HG03159 (cell line): ENCODE measurements around the gene RNMT.

ENCODE experiments used
- ATAC-seq: cut with Tn5 transposase; IDR thresholded peaks from one replicate; pipeline ENCODE4 v1.9.1; 2021; ENCODE audit warnings: mild to moderate bottlenecking, moderate library complexity; ENCODE audit not compliant: unreplicated experiment

The RNMT gene

GRCh38 chr18:13809531-13810255, 83.2 kb downstream of the RNMT start:
- no peak for ATAC-seq

GRCh38 chr18:13810950-13811485, 84.5 kb downstream of the RNMT start:
- ATAC-seq = no peak

GRCh38 chr18:13811993-13812392, 85.5 kb downstream of the RNMT start:
- no peak for ATAC-seq

GRCh38 chr18:13813271-13813849, 86.9 kb downstream of the RNMT start:
- peak; percentile 71 for ATAC-seq
